ENCODE measurements around the gene PICALM. TPM values are rescaled to one million over a fixed set of nuclear protein-coding genes. Genes with fewer than 3 reads are reported as not detected.

The PICALM gene
- total and polyA plus RNA-seq, 2 of the 8 experiments (the other 6 are each of a cell fraction or from before 2014, with no cell fraction given), result 69.4 to 71.3 TPM

GRCh38 chr11:85945296-85945695, 123.6 kb downstream of the PICALM start:
- Histone ChIP-seq H4K91ac (replicated peaks; ENCODE audit: insufficient read length, low read length) (no peak overlapping the region), H4K5ac (ENCODE audit: insufficient read length, low read depth, low read length) (no peak overlapping the region), H3K4me2 (ENCODE audit: insufficient read depth in 1 of 2, low read depth in 2 of 2, low read length in 2 of 2) (no peak overlapping the region), H3K14ac (ENCODE audit: insufficient read length) (no peak overlapping the region), H4K8ac (ENCODE audit: extremely low read depth, insufficient read depth, low read length) (no peak overlapping the region), H3K23ac (ENCODE audit: insufficient read length) (no peak overlapping the region), H3K4me1 (replicated peaks in 1 of 4; ENCODE audit: control insufficient read depth in 3 of 4, insufficient read depth in 4 of 4, low read length in 3 of 4) (no peaks in the 10 kb centered on the region), H2BK120ac (replicated peaks; ENCODE audit: low read depth, low read length) (no peak overlapping the region), H3K4me3 (ENCODE audit: extremely low read depth in 1 of 4, insufficient read depth in 2 of 4, low read depth in 3 of 4, low read length in 4 of 4) (no peak overlapping the region), H3K9ac (replicated peaks in 1 of 4; ENCODE audit: extremely low read depth in 1 of 4, low read depth in 3 of 4, low read length in 3 of 4) (no peak overlapping the region), H3K23me2 (ENCODE audit: low read depth, low read length) (no peaks in the 10 kb centered on the region), H3K56ac (replicated peaks; ENCODE audit: insufficient read length, low read depth, low read length) (no peak overlapping the region), H3K36me3 (ENCODE audit: control insufficient read depth in 2 of 4, insufficient read depth in 4 of 4, low read length in 3 of 4) (no peaks in the 10 kb centered on the region), H2BK5ac (ENCODE audit: low read depth, low read length) (no peak overlapping the region), H2BK15ac (ENCODE audit: low read length) (no peak overlapping the region), H2AFZ (ENCODE audit: low read length) (no peak overlapping the region), H4K20me1 (replicated peaks in 1 of 2; ENCODE audit: control insufficient read depth in 1 of 2, insufficient read depth in 2 of 2, low read length in 2 of 2) (no peaks in the 10 kb centered on the region), H3K79me1 (ENCODE audit: low read depth, low read length) (no peaks in the 10 kb centered on the region), H3K27ac (ENCODE audit: low read depth, low read length) (no peak overlapping the region), H3K79me2 (ENCODE audit: control insufficient read depth in 1 of 2, insufficient read depth in 2 of 2, low read length in 2 of 2) (no peaks in the 10 kb centered on the region), H2BK12ac (ENCODE audit: low read depth, low read length) (no peak overlapping the region), H3K9me3 (ENCODE audit: insufficient read depth in 2 of 2, low read depth in 1 of 2, low read length in 1 of 2) (no peaks in the 10 kb centered on the region; a peak in 1 of 4 replicates), H3K18ac (ENCODE audit: extremely low read depth, low read length) (no peak overlapping the region), H3K27me3 (replicated peaks in 1 of 4; ENCODE audit: control insufficient read depth in 3 of 4, extremely low read depth in 1 of 4, insufficient read depth in 3 of 4, low read length in 3 of 4) (no peaks in the 10 kb centered on the region), H3K4ac (replicated peaks; ENCODE audit: insufficient read length, low read depth, low read length) (no peak overlapping the region), H2BK20ac (ENCODE audit: low read length) (no peak overlapping the region), H2AK5ac (ENCODE audit: low read depth, low read length) (no peak overlapping the region)
- ChIA-PET POLR2A (ENCODE audit: partially characterized antibody) (no interaction called here), CTCF (ENCODE audit: partially characterized antibody) (interaction anchor here (0.7 to 2.3 kb wide), 3 partner anchors 8 to 208 kb away, joined by 3 to 6 read pairs (median 4); partner anchors contain the start of gene CCDC83)
- WGBS, 2 experiments (ENCODE audit: extremely low coverage in 1 of 2, insufficient coverage in 1 of 2, insufficient read length in 1 of 2, insufficient replicate concordance in 2 of 2, low coverage in 1 of 2, low lambda C conversion rate in 2 of 2, missing lambda C conversion rate in 1 of 2), result 68% methylated on average over 1 of the region's 2 CpGs; no CpG with 5 or more reads in 1 of the 2 experiments
- no peak for FAIRE-seq
- no peak for TF ChIP-seq TAF7 (optimal IDR thresholded peaks at IDR 0.05; ENCODE audit: borderline replicate concordance, low read depth, low read length)
- TF ChIP-seq RBBP5 (IDR thresholded peaks at IDR 0.05; ENCODE audit: borderline replicate concordance, low read depth, low read length), result no peak
- no peak for TF ChIP-seq TAF1 (IDR thresholded peaks at IDR 0.05; ENCODE audit: low read depth, low read length)
- no peak for TF ChIP-seq KDM5A (IDR thresholded peaks at IDR 0.05; ENCODE audit: low read length)
- TF ChIP-seq YY1 (IDR thresholded peaks at IDR 0.05; ENCODE audit: low read depth, low read length), result no peak
- no peak for TF ChIP-seq FOSL1 (IDR thresholded peaks at IDR 0.05; ENCODE audit: insufficient read depth, low read depth, low read length)
- no peak for TF ChIP-seq NRF1 (IDR thresholded peaks at IDR 0.05; ENCODE audit: low read depth, low read length)
- TF ChIP-seq CBX8 (IDR thresholded peaks at IDR 0.05; ENCODE audit: borderline replicate concordance, low read depth, low read length), result no peak
- no peak for TF ChIP-seq SP1 (IDR thresholded peaks at IDR 0.05; ENCODE audit: low read depth, low read length)
- TF ChIP-seq SRF (IDR thresholded peaks at IDR 0.05; ENCODE audit: low read depth, low read length), result no peak
- TF ChIP-seq ASH2L (IDR thresholded peaks at IDR 0.05; ENCODE audit: low read length), result no peak
- DNase-seq (ENCODE audit: low read depth in 1 of 2, low spot score in 2 of 2), result no peak

Data from H1 (cell line).